ENCODE data around the gene RAC2.

DNA sequence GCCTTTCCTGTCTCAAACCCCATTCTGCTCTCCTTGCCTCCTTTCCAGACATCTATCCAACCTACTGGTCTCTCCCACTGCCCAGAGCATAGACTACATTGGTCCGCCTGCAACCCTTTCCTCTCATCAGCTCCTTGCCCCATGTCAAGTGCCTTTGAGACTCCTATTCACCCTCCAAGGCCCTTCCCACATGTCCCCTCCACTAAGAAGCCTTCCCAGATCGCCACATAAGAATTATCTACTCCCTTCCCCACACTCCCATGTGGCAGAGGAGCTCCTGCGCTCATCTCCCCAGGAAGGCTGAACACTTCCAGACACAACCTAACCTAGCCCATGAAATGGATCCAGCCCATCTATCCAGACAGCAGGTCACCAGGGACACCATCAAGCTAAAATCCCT, 66.3 kb downstream of the RAC2 start:
- TF ChIP-seq, protein P1, sequence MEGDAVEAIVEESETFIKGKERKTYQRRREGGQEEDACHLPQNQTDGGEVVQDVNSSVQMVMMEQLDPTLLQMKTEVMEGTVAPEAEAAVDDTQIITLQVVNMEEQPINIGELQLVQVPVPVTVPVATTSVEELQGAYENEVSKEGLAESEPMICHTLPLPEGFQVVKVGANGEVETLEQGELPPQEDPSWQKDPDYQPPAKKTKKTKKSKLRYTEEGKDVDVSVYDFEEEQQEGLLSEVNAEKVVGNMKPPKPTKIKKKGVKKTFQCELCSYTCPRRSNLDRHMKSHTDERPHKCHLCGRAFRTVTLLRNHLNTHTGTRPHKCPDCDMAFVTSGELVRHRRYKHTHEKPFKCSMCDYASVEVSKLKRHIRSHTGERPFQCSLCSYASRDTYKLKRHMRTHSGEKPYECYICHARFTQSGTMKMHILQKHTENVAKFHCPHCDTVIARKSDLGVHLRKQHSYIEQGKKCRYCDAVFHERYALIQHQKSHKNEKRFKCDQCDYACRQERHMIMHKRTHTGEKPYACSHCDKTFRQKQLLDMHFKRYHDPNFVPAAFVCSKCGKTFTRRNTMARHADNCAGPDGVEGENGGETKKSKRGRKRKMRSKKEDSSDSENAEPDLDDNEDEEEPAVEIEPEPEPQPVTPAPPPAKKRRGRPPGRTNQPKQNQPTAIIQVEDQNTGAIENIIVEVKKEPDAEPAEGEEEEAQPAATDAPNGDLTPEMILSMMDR (IDR thresholded peaks at IDR 0.05; ENCODE audit: low read length) = no peak
- no peak for TF ChIP-seq EZH2 (optimal IDR thresholded peaks at IDR 0.05; ENCODE audit: low read depth, low read length)

Measured in MM.1S (cell line).